ENCODE data around the gene CDC42BPB.

Gene CDC42BPB

DNA sequence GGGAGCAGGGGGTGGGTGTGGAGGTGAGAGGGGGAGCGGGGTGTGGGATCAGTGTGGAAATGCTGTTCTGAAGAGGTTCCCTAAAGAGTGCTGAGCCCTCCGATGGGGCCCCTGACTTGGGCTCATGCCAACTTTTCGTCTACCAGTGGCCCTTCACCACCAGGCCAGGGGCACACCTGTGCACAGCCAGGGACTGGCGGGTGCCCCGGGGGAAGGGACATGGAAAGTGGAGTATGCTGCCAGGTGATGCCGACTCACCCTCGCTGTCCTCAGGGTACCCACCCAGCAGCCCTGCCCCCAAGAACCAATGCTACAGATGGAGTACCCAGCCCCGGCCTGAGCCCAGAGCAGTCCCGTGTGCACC, 108.7 kb downstream of the CDC42BPB start:
- DNase-seq (ENCODE audit: extremely low read depth, low read depth) = no peak
- TF ChIP-seq, protein P1, sequence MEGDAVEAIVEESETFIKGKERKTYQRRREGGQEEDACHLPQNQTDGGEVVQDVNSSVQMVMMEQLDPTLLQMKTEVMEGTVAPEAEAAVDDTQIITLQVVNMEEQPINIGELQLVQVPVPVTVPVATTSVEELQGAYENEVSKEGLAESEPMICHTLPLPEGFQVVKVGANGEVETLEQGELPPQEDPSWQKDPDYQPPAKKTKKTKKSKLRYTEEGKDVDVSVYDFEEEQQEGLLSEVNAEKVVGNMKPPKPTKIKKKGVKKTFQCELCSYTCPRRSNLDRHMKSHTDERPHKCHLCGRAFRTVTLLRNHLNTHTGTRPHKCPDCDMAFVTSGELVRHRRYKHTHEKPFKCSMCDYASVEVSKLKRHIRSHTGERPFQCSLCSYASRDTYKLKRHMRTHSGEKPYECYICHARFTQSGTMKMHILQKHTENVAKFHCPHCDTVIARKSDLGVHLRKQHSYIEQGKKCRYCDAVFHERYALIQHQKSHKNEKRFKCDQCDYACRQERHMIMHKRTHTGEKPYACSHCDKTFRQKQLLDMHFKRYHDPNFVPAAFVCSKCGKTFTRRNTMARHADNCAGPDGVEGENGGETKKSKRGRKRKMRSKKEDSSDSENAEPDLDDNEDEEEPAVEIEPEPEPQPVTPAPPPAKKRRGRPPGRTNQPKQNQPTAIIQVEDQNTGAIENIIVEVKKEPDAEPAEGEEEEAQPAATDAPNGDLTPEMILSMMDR (IDR thresholded peaks at IDR 0.05; ENCODE audit: low read depth, low read length, missing control alignments) = no peak
- no peak overlapping the region for H3K4me3 ChIP-seq (replicated peaks; ENCODE audit: low read depth, low read length)

DNA sequence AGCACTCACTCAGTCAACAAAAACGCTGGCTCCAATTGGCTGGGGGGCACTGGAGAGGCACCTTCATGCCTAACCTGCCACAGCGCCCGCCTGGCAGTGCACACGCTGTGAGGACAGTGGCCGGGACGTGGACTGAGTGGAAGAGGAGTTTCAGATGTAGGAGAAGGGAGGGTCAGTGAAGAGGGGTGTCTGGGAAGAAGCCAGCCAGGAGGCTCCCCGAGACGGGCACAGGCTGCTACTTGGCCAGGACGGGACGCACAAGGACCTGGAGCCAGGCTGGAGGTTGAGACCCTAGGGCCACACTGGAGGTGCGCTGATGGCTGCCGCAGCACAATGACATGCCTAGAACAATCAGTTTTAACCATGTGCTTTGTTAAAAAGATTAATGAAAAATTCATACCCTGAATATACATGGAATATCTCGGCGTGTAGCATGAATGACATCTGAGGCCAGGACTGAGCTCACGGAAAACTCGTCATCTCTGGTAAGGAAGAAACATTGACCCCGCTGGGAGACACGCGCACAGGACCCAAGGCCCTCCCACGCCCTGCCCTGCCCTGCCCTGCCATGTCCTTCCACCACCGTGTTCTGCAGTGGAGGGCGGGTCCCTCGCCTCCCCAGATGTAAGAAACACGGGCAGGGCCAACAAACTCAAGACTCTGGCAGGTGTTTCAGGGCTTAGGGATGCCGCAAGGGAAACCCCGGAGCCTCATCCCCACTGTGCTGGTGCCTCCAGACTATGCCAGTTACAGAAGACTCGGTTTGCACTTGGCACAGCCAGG, 109.8 kb downstream of the CDC42BPB start:
- H3K4me3 ChIP-seq (replicated peaks; ENCODE audit: low read depth, low read length) = no peak overlapping the region
- DNase-seq (ENCODE audit: extremely low read depth, low read depth) = no peak
- TF ChIP-seq, protein P1 (IDR thresholded peaks at IDR 0.05; ENCODE audit: low read depth, low read length, missing control alignments) = no peak

DNA sequence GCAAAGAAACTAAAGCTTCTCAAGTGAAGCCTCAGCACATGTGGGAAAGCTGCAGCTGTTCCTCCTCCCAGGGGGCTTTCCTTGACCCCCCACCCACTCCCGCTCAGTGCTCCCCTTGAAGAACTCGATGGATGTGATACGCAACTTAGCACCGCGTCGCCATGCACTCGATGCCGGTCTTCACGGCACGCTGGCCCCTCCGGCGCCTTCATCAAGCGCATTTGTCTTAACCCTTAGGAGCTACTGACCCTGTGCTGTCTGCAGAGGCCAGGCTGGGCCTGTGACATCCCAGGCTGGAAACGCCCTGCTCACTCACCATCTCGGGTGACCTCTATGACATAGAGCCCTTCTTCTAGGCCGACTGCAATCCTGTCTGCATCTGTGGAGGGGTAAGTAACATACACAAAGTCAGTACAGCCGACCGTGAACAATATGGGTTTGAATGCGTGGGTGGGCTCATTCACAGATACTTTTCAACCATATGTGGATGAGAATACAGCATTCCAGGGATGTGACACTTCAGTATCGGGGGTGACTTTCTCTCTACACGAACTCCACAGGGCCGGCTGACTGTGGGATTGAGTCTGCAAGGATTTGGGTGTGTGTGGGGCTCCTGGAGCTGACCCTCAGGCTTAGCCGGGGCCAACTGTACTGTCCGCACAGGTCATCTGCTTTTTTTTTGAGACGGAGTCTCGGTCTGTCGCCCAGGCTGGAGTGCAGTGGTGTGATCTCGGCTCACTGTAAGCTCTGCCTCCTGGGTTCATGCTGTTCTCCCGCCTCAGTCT, 111.8 kb downstream of the CDC42BPB start:
- no peak overlapping the region for H3K4me3 ChIP-seq (replicated peaks; ENCODE audit: low read depth, low read length)
- TF ChIP-seq, protein P1 (IDR thresholded peaks at IDR 0.05; ENCODE audit: low read depth, low read length, missing control alignments) = no peak
- DNase-seq (ENCODE audit: extremely low read depth, low read depth) = no peak

DNA sequence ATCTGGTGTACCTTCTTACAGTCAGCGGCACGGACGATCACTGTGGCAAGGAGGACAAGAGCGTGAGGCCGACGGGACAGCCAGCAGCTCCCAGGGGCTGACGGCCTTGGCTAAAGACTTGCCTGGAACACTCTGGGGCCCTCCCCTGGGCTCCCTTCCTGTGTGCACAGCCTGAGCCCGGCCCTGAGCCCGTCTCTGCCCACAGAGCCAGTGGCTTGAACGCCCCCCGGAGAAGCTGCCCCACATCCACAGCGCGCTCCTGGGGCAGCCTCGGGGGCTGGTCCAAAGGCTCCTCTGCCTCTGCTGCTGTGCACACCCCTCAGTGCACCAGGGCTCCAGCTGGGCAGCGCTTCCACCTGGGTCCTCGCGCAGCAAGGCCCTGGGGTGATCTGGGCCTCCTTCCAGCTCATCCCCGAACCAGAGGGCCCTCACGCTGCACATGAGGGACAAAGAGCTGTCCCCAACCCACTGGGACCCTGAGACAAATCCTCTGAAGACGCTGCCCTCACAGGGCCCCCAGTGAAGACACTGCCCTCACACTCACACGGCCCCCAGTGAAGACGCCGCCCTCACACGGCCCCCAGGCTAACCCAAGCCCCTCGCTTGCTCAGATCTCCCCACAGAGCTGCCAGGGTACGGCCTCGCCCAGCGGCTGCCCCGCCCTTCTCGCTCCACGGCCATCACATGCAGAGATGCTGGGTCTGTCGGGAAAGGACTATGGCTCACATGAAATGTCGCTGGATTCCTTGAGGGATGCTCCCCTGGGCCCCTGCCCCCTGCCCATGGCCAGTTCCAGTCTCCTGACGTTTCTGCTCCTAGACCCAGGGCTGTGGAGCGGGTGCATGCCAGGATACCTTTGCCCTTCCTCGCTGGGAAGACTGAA, 112.7 kb downstream of the CDC42BPB start:
- no peak overlapping the region for H3K4me3 ChIP-seq (replicated peaks; ENCODE audit: low read depth, low read length)
- TF ChIP-seq, protein P1 (IDR thresholded peaks at IDR 0.05; ENCODE audit: low read depth, low read length, missing control alignments) = no peak
- DNase-seq (ENCODE audit: extremely low read depth, low read depth) = no peak

DNA sequence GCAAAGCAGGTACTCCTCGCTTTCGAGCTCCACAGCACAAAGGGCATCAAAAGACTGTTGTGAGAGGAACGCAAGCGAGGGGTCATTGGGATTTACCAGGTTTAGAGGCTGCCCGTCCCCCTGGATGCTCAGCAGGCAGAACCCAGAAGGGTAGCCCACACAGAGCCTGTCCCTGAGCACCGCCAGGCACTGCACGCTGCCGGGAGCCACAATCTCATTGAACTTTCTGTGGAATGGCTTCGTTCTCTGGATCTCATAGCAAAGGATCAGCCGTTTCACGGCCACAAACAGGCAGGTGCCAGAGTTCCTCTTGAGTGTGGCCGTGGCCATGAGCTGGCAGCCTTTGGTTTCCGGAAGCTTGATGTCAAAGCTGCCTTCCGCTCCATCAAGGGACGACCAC, 113.4 kb downstream of the CDC42BPB start:
- H3K4me3 ChIP-seq (replicated peaks; ENCODE audit: low read depth, low read length) = no peak overlapping the region
- DNase-seq (ENCODE audit: extremely low read depth, low read depth) = no peak
- TF ChIP-seq, protein P1 (IDR thresholded peaks at IDR 0.05; ENCODE audit: low read depth, low read length, missing control alignments) = no peak

DNA sequence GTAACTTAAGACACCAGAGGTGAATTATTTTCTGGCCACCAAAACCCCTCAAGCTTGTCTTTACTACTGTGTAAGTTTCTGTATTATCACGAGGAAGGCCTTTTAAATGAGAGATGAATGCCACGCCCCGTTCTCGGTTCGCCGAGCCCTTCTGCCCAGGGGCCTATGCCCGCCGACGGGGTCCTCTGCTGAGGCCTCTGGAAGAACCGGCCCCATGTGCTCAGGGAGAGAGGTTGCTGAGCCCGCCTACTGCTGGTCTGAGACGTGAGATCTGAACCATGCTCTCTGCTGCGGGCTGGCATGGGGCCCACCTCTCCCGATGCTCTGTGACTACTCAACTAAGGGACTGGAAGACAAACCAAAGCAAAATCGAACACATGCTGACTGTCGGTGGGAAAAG, 113.9 kb downstream of the CDC42BPB start:
- TF ChIP-seq, protein P1 (IDR thresholded peaks at IDR 0.05; ENCODE audit: low read depth, low read length, missing control alignments) = no peak
- no peak overlapping the region for H3K4me3 ChIP-seq (replicated peaks; ENCODE audit: low read depth, low read length)
- DNase-seq (ENCODE audit: extremely low read depth, low read depth) = no peak
